Gastroesophageal sphincter (tissue), 4 donors: ENCODE data around the gene TMEM258. TPM values are rescaled to one million over a fixed set of nuclear protein-coding genes. Genes with fewer than 3 reads are reported as not detected.

Source experiments
- ATAC-seq: fragments of 150-250 bp; one replicate; pipeline ENCODE4 v1.9.1; 2016; ENCODE audit warnings: mild to moderate bottlenecking, moderate library complexity
- H3K27ac ChIP-seq, 4 donors: fragments of 200-600 bp; sonication (generic) in 3 of 4; 1 replicate in 3 of 4; 2 replicates in 1 of 4; pipeline ENCODE4 v1.5.1; 2016 to 2019
- H3K27me3 ChIP-seq: fragments of 200-600 bp; sonication (generic); one replicate; pipeline ENCODE4 v1.5.1; 2019
- H3K36me3 ChIP-seq, 2 donors: fragments of 200-600 bp; sonication (generic); one replicate each; pipeline ENCODE4 v1.5.1; 2019; ENCODE audit warnings: control low read depth in 1 of 2
- H3K4me1 ChIP-seq, 3 donors: fragments of 200-600 bp; sonication (generic); 1 replicate in 2 of 3; 2 replicates in 1 of 3; pipeline ENCODE4 v1.5.1; 2016 to 2019; ENCODE audit warnings: control low read depth in 2 of 3
- H3K4me3 ChIP-seq, 2 donors: fragments of 200-600 bp; sonication (generic); one replicate each; pipeline ENCODE4 v1.5.1; 2019; ENCODE audit warnings: mild to moderate bottlenecking in 1 of 2, moderate library complexity in 1 of 2
- H3K9me3 ChIP-seq, 3 donors: fragments of 200-600 bp; sonication (generic); one replicate each; pipeline ENCODE4 v1.5.1; 2017 to 2019; ENCODE audit warnings: control low read depth in 2 of 3
- EP300 ChIP-seq: sonication (generic); formaldehyde crosslinking; IDR thresholded peaks from one replicate; pipeline ENCODE4 v1.6.1; 2017; ENCODE audit warnings: antibody characterized with exemption, mild to moderate bottlenecking
- POLR2A ChIP-seq, 2 donors: fragments of 450-650 bp; IDR thresholded peaks; one replicate each; pipeline ENCODE4 v1.6.1; 2017; ENCODE audit warnings: antibody characterized with exemption in 2 of 2, mild to moderate bottlenecking in 2 of 2, moderate library complexity in 1 of 2
- POLR2AphosphoS5 ChIP-seq: sonication (generic); formaldehyde crosslinking; IDR thresholded peaks from one replicate; pipeline ENCODE4 v1.6.1; 2017; ENCODE audit warnings: antibody characterized with exemption
- WGBS, 2 donors: methylation state at CpG; one replicate each; pipeline ENCODE4 v1.1.5; 2018; ENCODE audit warnings: low coverage in 1 of 2; 5-methylcytosine and 5-hydroxymethylcytosine counted together
- total RNA-seq, 4 donors: library from RNA; depleted of rRNA; stranded (reverse); fragments of >200 nt; gene quantifications; one replicate each; pipeline ENCODE4 v1.1.0, GENCODE V29; 2016
- TF ChIP-seq, protein P1 (sequence below), 4 experiments: fragments of 200-600 bp in 2 of 4; fragments of 450-650 bp in 2 of 4; sonication (generic) in 1 of 4; IDR thresholded peaks; one replicate each; pipeline ENCODE4 v1.5.1; 2017 to 2019; ENCODE audit warnings: antibody characterized with exemption in 4 of 4, mild to moderate bottlenecking in 2 of 4, moderate library complexity in 2 of 4

The TMEM258 gene
- total RNA-seq, 4 donors from 2014 or later: 31.4 to 36.7 (median 33.3) TPM

DNA sequence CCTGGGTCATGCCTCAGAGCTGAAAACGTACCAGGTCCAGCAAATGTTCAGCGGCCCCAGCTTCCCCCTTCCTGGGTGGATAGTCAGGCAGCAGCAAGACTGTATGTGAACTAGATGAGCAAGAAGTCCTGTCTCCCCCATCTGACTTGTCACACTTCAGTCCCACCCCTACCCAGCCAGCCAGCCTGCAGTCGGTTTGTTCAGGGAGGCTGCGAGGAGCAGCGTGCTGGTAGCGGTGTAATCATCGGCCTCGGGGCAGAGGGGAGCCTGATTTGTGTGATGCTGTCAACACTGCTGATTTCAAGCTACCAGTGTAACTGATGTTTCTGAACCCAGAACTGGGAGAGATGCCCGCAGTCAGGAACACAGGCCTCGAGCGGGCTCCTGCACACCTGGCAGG is 9.6 kb downstream of the TMEM258 start:
- Histone ChIP-seq H3K27me3 (no peaks in the 10 kb centered on the region), H3K27ac (no peak overlapping the region), H3K9me3 (no peaks in the 10 kb centered on the region), H3K4me3 (no peak overlapping the region), H3K4me1 (peaks cover 0 to under 1% (median 0%) of the 10 kb centered on the region in 3 donors), H3K36me3 (peaks cover 0 to 73% of the 10 kb centered on the region in 2 donors)
- no peak for TF ChIP-seq POLR2AphosphoS5
- TF ChIP-seq, protein P1, sequence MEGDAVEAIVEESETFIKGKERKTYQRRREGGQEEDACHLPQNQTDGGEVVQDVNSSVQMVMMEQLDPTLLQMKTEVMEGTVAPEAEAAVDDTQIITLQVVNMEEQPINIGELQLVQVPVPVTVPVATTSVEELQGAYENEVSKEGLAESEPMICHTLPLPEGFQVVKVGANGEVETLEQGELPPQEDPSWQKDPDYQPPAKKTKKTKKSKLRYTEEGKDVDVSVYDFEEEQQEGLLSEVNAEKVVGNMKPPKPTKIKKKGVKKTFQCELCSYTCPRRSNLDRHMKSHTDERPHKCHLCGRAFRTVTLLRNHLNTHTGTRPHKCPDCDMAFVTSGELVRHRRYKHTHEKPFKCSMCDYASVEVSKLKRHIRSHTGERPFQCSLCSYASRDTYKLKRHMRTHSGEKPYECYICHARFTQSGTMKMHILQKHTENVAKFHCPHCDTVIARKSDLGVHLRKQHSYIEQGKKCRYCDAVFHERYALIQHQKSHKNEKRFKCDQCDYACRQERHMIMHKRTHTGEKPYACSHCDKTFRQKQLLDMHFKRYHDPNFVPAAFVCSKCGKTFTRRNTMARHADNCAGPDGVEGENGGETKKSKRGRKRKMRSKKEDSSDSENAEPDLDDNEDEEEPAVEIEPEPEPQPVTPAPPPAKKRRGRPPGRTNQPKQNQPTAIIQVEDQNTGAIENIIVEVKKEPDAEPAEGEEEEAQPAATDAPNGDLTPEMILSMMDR (IDR thresholded peaks at IDR 0.05): no peak
- TF ChIP-seq EP300: no peak
- no peak for TF ChIP-seq POLR2A (IDR thresholded peaks at IDR 0.05)
- 76% methylated on average over 8 of the region's 11 CpGs; no CpG with 5 or more reads in 1 of the 2 donors for WGBS, 2 donors
- ATAC-seq: no peak

DNA sequence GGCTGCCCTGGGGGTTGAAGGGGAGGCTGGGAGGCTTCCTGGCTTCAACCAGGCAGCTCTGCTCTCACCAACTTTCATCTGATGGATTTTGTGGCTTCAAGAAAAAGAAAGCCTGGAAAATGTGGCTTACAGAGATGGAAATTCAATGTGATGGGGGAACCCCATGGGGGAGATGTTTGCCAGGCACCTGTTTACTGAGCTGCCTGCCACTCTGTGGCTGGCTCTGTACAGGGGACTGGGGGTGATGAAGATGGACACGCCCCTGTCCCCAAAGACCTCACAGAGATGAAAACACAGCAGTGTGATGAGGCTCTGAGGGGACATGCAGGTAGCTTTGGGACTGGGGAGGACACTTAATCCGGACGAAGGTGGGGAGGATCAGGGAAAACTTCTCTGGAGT is 10.1 kb downstream of the TMEM258 start:
- 89 to 91% methylated on average over 3 of the region's 3 CpGs for WGBS, 2 donors

DNA sequence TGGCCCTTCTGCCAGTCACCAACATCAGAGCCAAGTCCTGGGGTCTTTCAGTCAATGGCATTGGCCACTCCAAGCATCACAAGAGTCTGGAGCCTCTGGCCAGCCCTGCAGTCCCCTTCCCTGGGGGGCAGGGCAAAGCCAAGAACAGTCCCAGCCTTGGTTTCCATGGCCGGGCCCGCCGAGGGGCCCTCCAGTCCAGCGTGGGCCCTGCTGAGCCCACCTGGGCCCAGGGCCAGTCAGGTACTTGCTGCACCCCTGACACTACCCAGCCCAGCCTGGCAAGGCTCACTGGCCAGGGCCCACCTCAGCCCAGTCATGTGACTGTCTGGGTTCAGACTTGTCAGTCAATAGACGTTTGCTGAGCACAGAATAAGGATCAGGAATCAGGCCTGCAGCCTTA is 10.8 kb downstream of the TMEM258 start:
- no peaks in the 10 kb centered on the region for H3K9me3 ChIP-seq
- H3K4me3 ChIP-seq: no peak overlapping the region
- ATAC-seq: no peak
- no CpG with 5 or more reads among the region's 5 CpGs for WGBS, 2 donors
- H3K36me3 ChIP-seq: peaks cover 0 to 60% of the 10 kb centered on the region in 2 donors
- TF ChIP-seq, protein P1 (IDR thresholded peaks at IDR 0.05): no peak
- TF ChIP-seq POLR2AphosphoS5 (no peak), EP300 (no peak)
- peaks cover 11% of the 10 kb centered on the region for H3K27me3 ChIP-seq
- no peak overlapping the region for H3K27ac ChIP-seq
- peaks cover 0 to 13% (median 8%) of the 10 kb centered on the region in 3 donors for H3K4me1 ChIP-seq

More for the DNA sequence above, 10.1 kb downstream of the TMEM258 start:
- H3K4me3 ChIP-seq: no peak overlapping the region
- peaks cover 4% of the 10 kb centered on the region for H3K27me3 ChIP-seq
- TF ChIP-seq POLR2A (IDR thresholded peaks at IDR 0.05) (no peak), EP300 (no peak), POLR2AphosphoS5 (no peak)
- TF ChIP-seq, protein P1 (IDR thresholded peaks at IDR 0.05): no peak
- peaks cover 0 to 68% of the 10 kb centered on the region in 2 donors for H3K36me3 ChIP-seq
- no peak overlapping the region for H3K27ac ChIP-seq
- peaks cover 0 to 6% (median 4%) of the 10 kb centered on the region in 3 donors for H3K4me1 ChIP-seq
- ATAC-seq: no peak
- no peaks in the 10 kb centered on the region for H3K9me3 ChIP-seq

DNA sequence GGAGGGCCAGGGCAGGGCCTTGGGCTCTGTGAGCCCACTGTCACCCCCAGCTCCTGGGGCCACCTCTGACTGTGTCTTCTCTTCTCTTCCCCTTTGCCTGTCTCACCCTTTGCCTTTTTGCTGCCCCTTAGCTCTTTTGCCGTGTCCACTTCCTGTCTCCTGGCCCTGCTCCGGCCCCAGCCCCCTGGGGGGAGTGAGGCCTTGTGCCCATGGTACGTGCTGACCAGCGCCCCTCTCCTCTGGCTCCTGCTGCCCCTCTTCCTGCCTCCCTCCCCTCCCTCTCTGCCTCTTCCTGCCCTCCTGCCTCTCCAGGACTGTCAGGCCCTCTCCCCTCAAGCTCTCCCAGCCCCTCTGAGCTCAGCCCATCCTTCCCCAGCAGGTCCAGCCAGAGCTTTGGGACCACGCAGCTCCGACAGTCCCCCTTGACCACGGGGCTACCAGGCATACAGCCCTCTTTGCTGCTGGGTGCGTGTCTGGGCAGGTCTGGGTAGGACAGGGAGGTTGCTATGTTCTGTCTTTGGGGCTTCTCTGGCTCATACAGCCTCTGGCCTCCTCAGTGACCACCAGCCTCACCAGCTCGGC is 11.7 kb downstream of the TMEM258 start:
- 80% methylated on average over 7 of the region's 9 CpGs; no CpG with 5 or more reads in 1 of the 2 donors for WGBS, 2 donors

More for the DNA sequence above, 11.7 kb downstream of the TMEM258 start:
- ATAC-seq: no peak
- Histone ChIP-seq H3K9me3 (no peaks in the 10 kb centered on the region), H3K4me1 (peaks cover 0 to 14% (median 8%) of the 10 kb centered on the region in 3 donors), H3K27me3 (peaks cover 13% of the 10 kb centered on the region), H3K4me3 (no peak overlapping the region), H3K27ac (no peak overlapping the region), H3K36me3 (peaks cover 0 to 51% of the 10 kb centered on the region in 2 donors)
- TF ChIP-seq POLR2AphosphoS5 (no peak), POLR2A (IDR thresholded peaks at IDR 0.05) (no peak), EP300 (no peak)
- TF ChIP-seq, protein P1 (IDR thresholded peaks at IDR 0.05): no peak
